Sciatic nerve (tissue), 2 donors: ENCODE data around the gene PCSK6. TPM values are rescaled to one million over a fixed set of nuclear protein-coding genes. Genes with fewer than 3 reads are reported as not detected.

Experiments
- ATAC-seq: fragments of 200-7000 bp; cut with Tn5 transposase; one replicate; pipeline ENCODE4 v1.9.1; 2020; ENCODE audit warnings: mild to moderate bottlenecking, moderate library complexity
- DNase-seq: peaks from one replicate; pipeline ENCODE4 v3.0.0-alpha.2; 2020; ENCODE audit warnings: low spot score
- intact Hi-C: fragments of 100-400 bp; cut with DNase I; formaldehyde crosslinking; loops from one replicate; pipeline ENCODE4 v1.14.2; 2022
- total RNA-seq: library from RNA; stranded (reverse); fragmentation: NEBNext Ultra II Directional; extraction: Animal tissue kit (Norgen Biotek cat#: 25700); gene quantifications from one replicate; pipeline ENCODE4 v1.2.1, GENCODE V29; 2021
- donor health status: DM: no; HTN: no; CAD: no.
- donor health status: DM: no; HTN: no; CAD: no.

PCSK6 gene
- total RNA-seq: 13.9 TPM

DNA sequence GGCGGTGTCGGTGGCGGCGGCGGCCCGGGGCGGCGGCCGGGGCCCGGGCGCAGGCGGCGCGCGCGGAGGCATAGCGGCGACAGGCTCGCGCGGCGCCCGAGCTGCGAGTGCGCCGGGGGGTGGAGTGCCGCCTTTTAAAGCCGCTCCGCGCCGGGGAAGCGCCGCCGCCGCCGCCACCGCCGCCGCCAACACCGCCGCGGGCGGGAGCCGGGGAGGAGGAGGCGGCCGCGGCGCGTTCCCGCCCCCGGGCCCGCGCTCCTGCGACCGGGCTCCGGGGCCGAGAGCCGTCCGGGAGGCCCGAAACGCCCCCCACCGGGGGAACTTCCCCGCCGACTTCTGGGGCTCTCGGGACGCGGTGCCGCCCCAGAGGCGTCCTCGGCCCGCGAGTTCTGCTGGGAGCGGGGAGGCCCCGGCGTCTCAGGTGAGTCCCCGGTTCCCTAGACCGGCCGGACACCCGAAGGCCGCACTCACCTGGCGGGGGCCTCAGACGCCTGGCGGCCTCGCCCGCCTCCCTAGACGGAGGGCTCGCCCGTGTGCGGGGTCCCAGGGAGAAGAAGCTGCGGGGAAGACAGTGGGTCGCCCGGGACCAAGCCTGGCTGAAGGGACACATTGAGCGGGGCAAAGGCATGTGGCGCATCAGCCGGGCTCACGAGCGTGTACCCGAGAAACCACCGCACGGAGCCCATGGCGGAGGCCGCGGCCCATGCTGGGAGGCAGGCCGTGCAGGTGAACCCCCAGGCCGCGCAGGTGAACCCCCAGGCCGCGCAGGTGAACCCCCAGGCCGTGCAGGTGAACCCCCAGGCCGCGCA lies at the start of gene PCSK6:
PCSK6 (minus strand) TSS at position 109 of the 809 bp plus-strand sequence; CDS start at position 72, 37 bp downstream.
- DNase-seq (no peak), ATAC-seq (peak; percentile 11)
- intact Hi-C loops: loop anchor here (10.0 kb wide), 2 partner anchors 115 to 185 kb away; no protein-coding TSS in a partner anchor

DNA sequence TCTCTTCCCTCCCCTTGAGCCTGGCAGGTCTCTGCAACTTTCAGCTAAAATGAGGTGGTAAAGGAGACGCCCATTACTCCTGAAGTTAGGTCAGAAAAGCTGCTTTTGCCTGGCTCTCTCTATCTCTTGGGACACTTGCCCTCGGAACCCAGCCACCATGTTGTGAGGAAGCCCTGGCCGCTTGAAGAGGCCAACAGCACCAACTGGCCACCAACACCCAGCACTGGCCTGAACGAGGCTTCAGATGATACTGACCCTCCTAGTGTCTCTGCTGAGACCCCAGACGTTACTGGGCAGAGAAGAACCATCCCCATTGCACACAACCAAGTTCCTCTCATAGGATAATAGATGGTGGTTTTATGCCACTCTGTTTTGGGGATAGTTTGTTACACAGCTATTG lies 49.5 kb upstream of the PCSK6 start:
- ATAC-seq (no peak), DNase-seq (no peak)
- intact Hi-C loops: no loop called here

GRCh38 chr15:101538177-101538576 lies 48.7 kb upstream of the PCSK6 start:
- DNase-seq: no peak
- no peak for ATAC-seq
- intact Hi-C loops: no loop called here

- intact Hi-C loops: no loop called here
- no peak for DNase-seq
- no peak for ATAC-seq
Measured at GRCh38 chr15:101537483-101538080, 48.1 kb upstream of the PCSK6 start.

DNA sequence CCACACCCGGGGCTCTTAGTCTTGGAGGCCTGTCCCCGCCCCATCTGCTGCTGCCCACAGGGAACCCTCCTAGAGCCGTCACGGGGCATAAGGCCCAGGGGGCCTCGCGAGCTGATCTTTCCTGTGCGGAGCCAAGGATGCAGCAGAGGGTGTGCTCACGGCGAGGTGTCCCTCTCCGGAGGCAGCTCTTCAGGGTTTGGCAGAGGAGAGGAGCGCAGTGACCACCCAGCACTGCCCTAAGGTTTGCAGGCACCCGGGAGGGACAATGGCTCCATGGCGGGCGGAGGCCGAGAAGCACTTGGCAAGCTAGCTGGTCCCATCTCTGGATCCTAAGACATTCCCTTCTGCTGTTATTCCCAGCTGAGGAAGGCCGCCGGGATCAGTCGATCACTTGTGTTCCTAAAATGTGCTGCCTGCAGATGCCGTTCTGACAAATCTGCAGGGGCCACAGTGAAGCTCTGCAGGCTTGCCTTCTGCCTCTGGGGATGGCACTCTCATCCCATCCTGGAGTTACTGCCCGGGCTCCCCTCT lies 47.4 kb upstream of the PCSK6 start:
- intact Hi-C loops: no loop called here
- no peak for ATAC-seq
- DNase-seq: no peak

GRCh38 chr15:101536166-101536874 lies 46.8 kb upstream of the PCSK6 start:
- intact Hi-C loops: no loop called here
- DNase-seq: no peak
- ATAC-seq: no peak

DNA sequence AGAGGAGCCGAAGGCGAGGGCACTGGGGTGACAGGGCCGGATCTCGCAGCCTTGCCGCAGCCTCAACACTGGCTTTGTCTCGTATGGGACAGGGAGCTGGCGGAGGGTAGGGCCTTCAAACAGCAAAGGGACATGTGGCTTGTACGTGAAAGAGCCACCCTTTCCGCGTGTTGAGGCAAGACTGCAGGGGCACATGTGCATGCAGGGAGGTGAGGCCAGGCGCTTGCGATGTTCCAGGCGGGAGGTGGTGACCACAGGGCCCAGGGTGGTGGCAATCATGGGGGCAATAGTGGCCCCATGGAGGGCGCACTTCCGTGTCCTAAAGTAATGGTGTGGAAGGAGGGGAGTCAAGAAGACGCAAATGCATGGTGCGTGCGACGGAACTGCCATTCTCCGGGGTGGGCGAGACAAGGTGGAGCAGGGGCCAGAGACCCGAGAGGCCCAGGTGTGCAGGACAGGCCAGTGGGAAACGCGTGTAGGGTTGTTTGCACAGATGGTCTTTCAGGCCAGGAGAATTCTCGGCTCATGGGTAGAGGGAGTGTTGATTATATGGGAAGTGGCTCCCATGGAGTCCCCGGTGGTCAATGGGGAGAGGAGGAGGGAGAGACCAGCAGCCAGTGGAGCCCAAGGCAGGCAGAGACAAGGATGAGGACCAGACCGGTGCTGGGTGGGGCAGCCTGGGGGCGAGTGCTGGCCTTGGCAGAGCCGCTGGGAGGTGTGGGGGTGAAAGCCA lies 45.8 kb upstream of the PCSK6 start:
- ATAC-seq: no peak
- intact Hi-C loops: no loop called here
- no peak for DNase-seq

DNA sequence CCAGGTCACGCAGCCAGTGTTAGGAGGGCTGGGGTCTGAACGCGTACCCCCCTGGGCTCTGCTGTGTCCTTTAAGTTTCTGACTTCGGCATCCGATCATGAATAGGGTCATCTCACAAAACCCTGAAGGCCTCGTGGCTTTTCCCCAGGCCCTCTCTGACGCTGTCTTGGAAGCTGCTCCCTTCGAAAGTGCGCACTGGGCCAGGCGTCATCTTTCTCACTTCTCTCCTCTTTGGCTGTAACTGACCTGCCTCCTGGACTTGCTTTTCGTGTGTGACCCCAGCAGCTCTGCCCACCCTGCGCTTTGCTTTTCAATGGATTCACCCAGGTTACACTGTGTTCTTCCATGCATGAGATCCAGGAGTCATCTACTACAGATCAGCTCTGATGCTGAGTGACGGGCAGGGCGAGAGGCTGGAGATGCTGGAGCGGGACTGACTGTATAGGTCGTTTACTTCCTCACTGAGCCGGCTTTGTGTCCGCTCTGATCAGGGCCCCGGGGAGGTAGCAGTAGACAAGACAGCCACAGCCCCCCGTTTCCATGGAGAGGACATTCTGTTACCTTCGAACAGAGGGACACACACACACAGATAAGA lies 45.0 kb upstream of the PCSK6 start:
- no peak for ATAC-seq
- intact Hi-C loops: no loop called here
- DNase-seq: no peak

DNA sequence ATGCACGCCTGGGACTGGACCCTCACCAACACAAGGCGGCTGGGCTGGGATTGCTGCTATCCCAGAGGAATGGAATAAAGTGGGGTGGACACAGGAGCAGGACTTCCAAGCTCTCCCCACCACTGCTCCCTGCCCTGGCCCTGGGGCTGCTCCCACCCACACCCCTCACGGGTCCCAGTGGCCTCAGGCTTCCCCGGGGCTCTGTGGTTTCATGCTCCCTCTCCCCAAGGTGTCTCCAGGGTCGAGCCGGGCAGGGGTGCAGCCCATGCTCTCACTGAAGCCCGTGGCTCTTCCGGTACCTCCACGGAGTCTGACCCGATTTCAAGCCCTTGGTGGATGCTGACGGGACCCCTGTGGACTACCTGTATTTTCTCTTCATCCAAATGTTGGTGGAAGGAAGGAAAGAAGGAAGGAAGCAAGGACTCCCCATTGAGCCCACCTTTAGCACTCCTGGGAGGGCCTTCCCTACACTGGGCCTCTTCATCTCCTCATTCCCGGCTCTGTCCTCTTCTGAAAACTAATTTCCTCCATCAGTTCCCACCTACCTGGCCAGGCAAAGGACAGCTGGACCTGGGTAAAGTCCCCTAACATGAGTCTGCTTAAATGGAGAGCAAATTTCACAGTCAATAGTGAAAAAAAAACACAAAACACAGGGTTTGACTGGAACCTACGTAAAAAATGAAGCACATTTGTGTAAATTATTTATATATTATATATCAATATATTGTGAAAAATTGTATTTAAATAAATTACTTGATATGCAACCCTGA lies 44.0 kb upstream of the PCSK6 start:
- no peak for ATAC-seq
- no peak for DNase-seq
- intact Hi-C loops: no loop called here

- DNase-seq (no peak), ATAC-seq (no peak)
- intact Hi-C loops: no loop called here
Measured at GRCh38 chr15:101532865-101533264, 43.4 kb upstream of the PCSK6 start.

- no peak for DNase-seq
- intact Hi-C loops: no loop called here
- no peak for ATAC-seq
Measured at GRCh38 chr15:101531170-101531569, 41.7 kb upstream of the PCSK6 start.

- intact Hi-C loops: no loop called here
- ATAC-seq: no peak
- no peak for DNase-seq
Measured at GRCh38 chr15:101530224-101530958, 40.9 kb upstream of the PCSK6 start.

- ATAC-seq: peak; percentile 8
- intact Hi-C loops: no loop called here
Measured at GRCh38 chr15:101528917-101529299, 39.4 kb upstream of the PCSK6 start.

GRCh38 chr15:101528108-101528916 lies 38.8 kb upstream of the PCSK6 start:
- intact Hi-C loops: no loop called here
- peak; percentile 96 for ATAC-seq
- no peak for DNase-seq

More at GRCh38 chr15:101528917-101529299, 39.4 kb upstream of the PCSK6 start:
- no peak for DNase-seq

DNA sequence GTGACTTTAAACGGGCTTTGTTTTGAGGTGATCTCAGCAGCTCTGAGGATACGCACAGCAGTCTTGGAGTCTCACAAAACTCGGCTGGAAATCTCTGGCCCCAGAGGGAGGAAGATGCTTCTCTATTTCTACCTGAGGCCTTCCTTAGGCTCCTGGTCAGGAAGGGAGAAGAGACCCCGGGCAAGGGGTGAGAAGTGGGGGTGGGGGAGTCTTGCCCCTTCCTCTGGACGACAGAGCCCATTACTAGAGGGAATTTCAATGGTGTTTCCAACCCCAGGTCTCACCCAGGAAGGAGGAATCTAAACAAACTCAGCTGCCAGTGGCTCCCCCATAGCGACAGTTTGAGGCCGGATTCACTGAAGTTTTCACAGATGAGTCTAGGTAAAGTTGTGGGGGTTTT lies 37.4 kb upstream of the PCSK6 start:
- ATAC-seq (no peak), DNase-seq (no peak)
- intact Hi-C loops: no loop called here

GRCh38 chr15:101526442-101526841 lies 36.9 kb upstream of the PCSK6 start:
- ATAC-seq (no peak), DNase-seq (no peak)
- intact Hi-C loops: no loop called here

- ATAC-seq: no peak
- intact Hi-C loops: no loop called here
Measured at GRCh38 chr15:101526021-101526420, 36.5 kb upstream of the PCSK6 start.

More at GRCh38 chr15:101526021-101526420, 36.5 kb upstream of the PCSK6 start:
- no peak for DNase-seq
